Activated T-helper 1 cell treated with anti-CD3 and anti-CD28 coated beads, Interleukin-12 subunit alpha, Interleukin-12 subunit beta, Interleukin-2, Interleukin-4 antibody, amounts not matched to agents 30 ng/mL and 10 ng/mL and 1 ng/mL, durations not matched to agents 14 hours and 24 hours and 36 hours (primary cell): ENCODE data around the gene KRTAP9-8. TPM values are rescaled to one million over a fixed set of nuclear protein-coding genes. Genes with fewer than 3 reads are reported as not detected.
"Not testable (repeated sequence)": the region's sequence is repeated elsewhere in the genome, so short reads cannot be mapped to it uniquely, and the experiment has no call there.

Experiments used
- DNase-seq: peaks from one replicate; pipeline ENCODE4 v3.0.0; 2021; ENCODE audit warnings: low spot score
- H3K27ac Mint-ChIP-seq: one replicate; pipeline ENCODE4 v1.8.0; 2021; ENCODE audit warnings: mild to moderate bottlenecking, mixed read lengths
- H3K27me3 Mint-ChIP-seq: one replicate; pipeline ENCODE4 v1.8.0; 2022; ENCODE audit warnings: mild to moderate bottlenecking, moderate library complexity, mixed read lengths; ENCODE audit not compliant: insufficient read depth
- H3K36me3 Mint-ChIP-seq: one replicate; pipeline ENCODE4 v1.8.0; 2021; ENCODE audit warnings: low read depth, mixed read lengths
- H3K4me1 Mint-ChIP-seq: one replicate; pipeline ENCODE4 v1.8.0; 2021; ENCODE audit warnings: low read depth, mixed read lengths
- H3K4me3 Mint-ChIP-seq: one replicate; pipeline ENCODE4 v1.8.0; 2021; ENCODE audit warnings: mild to moderate bottlenecking, moderate library complexity, mixed read lengths
- H3K9me3 Mint-ChIP-seq: one replicate; pipeline ENCODE4 v1.8.0; 2021; ENCODE audit warnings: mixed read lengths
- intact Hi-C: fragments of 100-400 bp; cut with micrococcal nuclease; formaldehyde crosslinking; loops from one replicate; pipeline ENCODE4 v1.15.1; 2024
- total RNA-seq: library from RNA; stranded (reverse); gene quantifications from 2 replicates; pipeline ENCODE4 v1.2.3, GENCODE V29; 2022

Gene KRTAP9-8, protein sequence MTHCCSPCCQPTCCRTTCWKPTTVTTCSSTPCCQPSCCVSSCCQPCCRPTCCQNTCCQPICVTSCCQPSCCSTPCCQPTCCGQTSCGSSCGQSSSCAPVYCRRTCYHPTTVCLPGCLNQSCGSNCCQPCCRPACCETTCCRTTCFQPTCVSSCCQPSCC
- not detected in 2 replicates for total RNA-seq

DNA sequence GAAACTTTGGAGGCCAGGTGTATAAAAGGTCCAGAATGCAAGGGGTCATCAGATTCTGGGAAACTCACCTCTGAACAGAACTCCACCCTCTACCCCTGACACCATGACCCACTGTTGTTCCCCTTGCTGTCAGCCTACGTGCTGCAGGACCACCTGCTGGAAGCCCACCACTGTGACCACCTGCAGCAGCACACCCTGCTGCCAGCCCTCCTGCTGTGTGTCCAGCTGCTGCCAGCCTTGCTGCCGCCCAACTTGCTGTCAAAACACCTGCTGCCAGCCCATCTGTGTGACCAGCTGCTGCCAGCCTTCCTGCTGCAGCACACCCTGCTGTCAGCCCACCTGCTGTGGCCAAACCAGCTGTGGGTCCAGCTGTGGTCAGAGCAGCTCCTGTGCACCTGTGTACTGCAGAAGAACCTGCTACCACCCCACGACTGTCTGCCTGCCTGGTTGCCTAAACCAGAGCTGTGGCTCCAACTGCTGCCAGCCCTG is at the start of gene KRTAP9-8:
Gene KRTAP9-8 (plus strand): TSS at position 51 of the 489 bp plus-strand sequence. CDS start 53 bp downstream, at position 104.
- H3K27ac Mint-ChIP-seq, DNase-seq, H3K4me3 Mint-ChIP-seq, H3K9me3 Mint-ChIP-seq, intact Hi-C loops, H3K36me3 Mint-ChIP-seq, H3K27me3 Mint-ChIP-seq, H3K4me1 Mint-ChIP-seq: not testable (repeated sequence)

GRCh38 chr17:41189837-41190318 is 47.9 kb upstream of the KRTAP9-8 start, which contains the start of gene KRTAP9-1:
KRTAP9-1 (plus strand) TSS chr17:41189887; CDS start chr17:41189887, 0 bp downstream.
- H3K27ac Mint-ChIP-seq, intact Hi-C loops, H3K36me3 Mint-ChIP-seq, H3K4me3 Mint-ChIP-seq, H3K9me3 Mint-ChIP-seq, DNase-seq, H3K4me1 Mint-ChIP-seq: not testable (repeated sequence)
- H3K27me3 Mint-ChIP-seq: peaks cover 10% of the 10 kb centered on the region

GRCh38 chr17:41190328-41190727 is 47.5 kb upstream of the KRTAP9-8 start:
- Mint-ChIP-seq H3K36me3 (no peaks in the 10 kb centered on the region), H3K27ac (no peak overlapping the region), H3K4me3 (no peak overlapping the region), H3K27me3 (peaks cover 10% of the 10 kb centered on the region), H3K9me3 (peaks cover 3% of the 10 kb centered on the region), H3K4me1 (no peaks in the 10 kb centered on the region)
- intact Hi-C loops: no loop called here
- no peak for DNase-seq

DNA sequence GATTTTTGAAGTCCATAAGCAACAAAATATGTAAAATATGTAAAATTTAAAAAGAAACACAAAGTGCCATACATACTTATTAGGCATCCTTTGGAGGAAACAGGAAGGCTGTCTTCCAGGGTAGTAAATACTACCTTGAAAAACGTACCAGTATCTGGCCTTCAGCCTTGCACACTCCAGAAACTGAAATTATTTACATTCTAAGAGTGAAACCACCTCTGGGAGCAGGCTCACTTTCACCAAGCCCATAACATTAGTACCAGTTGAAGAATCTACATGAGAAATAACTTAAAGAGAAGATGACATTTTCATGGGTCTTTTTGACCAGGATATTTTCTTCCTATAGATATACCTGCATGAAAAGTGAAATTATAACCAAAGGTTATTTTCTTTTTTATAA is 41.7 kb upstream of the KRTAP9-8 start:
- intact Hi-C loops: no loop called here
- H3K9me3 Mint-ChIP-seq: peaks cover 3% of the 10 kb centered on the region

DNA sequence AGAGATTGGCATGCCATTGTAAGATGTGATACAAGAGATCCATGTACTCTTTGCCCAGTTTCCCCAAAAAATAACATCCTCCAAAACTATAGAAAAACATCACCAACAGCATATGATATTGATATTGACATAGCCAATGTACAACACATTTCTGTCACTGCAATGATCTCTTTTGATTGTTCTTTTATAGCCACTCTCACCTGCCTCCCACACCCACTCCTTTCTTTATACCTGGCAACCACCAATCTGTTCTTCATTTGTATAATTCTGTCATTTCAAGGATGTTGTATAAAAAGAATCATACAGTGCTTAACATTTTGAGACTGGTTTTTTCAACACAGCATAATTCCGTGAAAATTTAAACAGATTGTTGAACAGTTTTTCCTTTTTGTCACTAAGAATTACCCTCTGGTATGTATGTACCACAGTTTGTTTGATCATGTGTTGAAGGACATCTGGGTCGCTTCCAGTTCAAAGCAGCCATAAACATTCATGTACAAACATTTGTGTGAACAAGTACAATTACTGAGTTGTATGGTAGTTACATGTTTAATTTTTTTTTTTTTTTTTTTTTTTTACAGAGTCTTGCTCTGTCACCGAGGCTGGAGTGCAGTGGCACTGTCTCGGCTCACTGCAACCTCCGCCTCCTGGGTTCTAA is 38.2 kb upstream of the KRTAP9-8 start:
- no peak overlapping the region for H3K27ac Mint-ChIP-seq
- DNase-seq: no peak
- no peaks in the 10 kb centered on the region for H3K4me1 Mint-ChIP-seq
- H3K4me3 Mint-ChIP-seq: no peak overlapping the region
- no peaks in the 10 kb centered on the region for H3K9me3 Mint-ChIP-seq
- intact Hi-C loops: no loop called here
- no peaks in the 10 kb centered on the region for H3K36me3 Mint-ChIP-seq
- peaks cover 2% of the 10 kb centered on the region for H3K27me3 Mint-ChIP-seq

More for the DNA sequence above, 41.7 kb upstream of the KRTAP9-8 start:
- H3K27ac Mint-ChIP-seq: no peak overlapping the region
- DNase-seq: no peak
- no peaks in the 10 kb centered on the region for H3K36me3 Mint-ChIP-seq
- H3K27me3 Mint-ChIP-seq: peaks cover 7% of the 10 kb centered on the region
- no peaks in the 10 kb centered on the region for H3K4me1 Mint-ChIP-seq
- no peak overlapping the region for H3K4me3 Mint-ChIP-seq

DNA sequence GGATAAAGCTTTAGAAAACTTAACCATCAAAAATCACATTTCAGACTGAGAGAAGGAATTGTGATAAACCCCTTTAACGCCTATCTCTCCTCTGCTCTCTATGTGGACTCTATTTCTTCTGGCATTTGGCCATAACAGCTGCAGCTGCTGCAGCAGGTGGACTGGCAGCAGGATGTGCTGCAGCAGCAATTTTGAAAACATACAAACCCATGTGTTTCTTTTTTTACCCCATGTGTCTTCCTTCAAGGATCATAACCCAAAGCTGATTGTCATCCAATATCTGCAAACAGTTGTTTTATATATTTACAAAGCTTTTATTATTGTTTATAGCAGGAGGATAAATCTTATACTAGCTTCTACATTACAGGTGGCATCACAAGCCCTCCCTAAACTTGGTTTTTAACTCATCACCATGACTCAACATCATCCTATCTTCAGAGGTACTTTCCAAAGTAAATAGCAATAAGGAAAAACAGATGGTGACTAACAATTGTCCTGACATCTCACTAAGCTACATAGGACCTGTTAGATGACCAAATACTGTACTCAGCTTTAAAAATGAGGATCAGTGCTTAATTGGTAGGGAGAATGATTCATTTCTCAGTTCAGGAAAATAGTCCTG is 25.8 kb upstream of the KRTAP9-8 start:
- H3K36me3 Mint-ChIP-seq: no peaks in the 10 kb centered on the region
- DNase-seq: no peak
- no peak overlapping the region for H3K4me3 Mint-ChIP-seq
- H3K4me1 Mint-ChIP-seq: no peaks in the 10 kb centered on the region
- peaks cover 15% of the 10 kb centered on the region for H3K27me3 Mint-ChIP-seq
- intact Hi-C loops: no loop called here
- H3K27ac Mint-ChIP-seq: no peak overlapping the region
- no peaks in the 10 kb centered on the region for H3K9me3 Mint-ChIP-seq

DNA sequence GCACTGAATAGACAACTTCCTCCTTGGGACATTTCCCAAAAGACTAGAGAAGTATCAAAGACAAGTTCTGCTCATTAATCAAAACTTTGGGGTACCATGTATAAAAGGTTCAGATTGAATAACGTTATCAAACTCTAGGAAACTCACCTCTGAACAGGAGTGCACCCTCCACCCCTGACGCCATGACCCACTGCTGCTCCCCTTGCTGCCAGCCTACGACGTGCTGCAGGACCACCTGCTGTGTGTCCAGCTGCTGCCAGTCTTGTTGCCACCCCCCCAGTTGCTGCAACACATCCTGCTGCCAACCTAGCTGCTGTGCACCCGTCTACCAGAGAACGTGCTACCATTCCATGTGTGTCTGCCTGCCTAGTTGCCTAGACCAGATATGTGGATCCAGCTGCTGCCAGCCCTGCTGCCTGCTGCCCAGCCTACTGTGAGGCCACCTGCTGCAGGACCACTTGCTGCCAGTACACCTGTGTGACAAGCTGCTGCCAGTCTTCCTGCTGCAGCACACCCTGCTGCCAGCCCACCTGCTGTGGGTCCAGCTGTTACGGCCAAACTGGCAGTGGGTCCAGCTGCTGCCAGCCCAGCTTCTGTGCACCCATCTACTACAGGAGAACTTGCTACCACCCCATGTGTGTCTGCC is 25.2 kb upstream of the KRTAP9-8 start:
- Mint-ChIP-seq H3K4me1 (no peaks in the 10 kb centered on the region), H3K4me3 (no peak overlapping the region), H3K9me3 (no peaks in the 10 kb centered on the region), H3K27me3 (peaks cover 15% of the 10 kb centered on the region), H3K27ac (no peak overlapping the region), H3K36me3 (no peaks in the 10 kb centered on the region)
- intact Hi-C loops: no loop called here
- no peak for DNase-seq

- intact Hi-C loops: no loop called here
- H3K36me3 Mint-ChIP-seq: no peaks in the 10 kb centered on the region
- H3K4me3 Mint-ChIP-seq: no peak overlapping the region
- H3K27ac Mint-ChIP-seq: no peak overlapping the region
- H3K4me1 Mint-ChIP-seq: no peaks in the 10 kb centered on the region
- DNase-seq: no peak
- H3K27me3 Mint-ChIP-seq: peaks cover 2% of the 10 kb centered on the region
- H3K9me3 Mint-ChIP-seq: peaks cover 3% of the 10 kb centered on the region
These were observed 22.1 kb upstream of the KRTAP9-8 start for GRCh38 chr17:41215681-41216080.

- Mint-ChIP-seq H3K27me3 (peaks cover 6% of the 10 kb centered on the region), H3K4me3 (no peak overlapping the region), H3K9me3 (peaks cover 3% of the 10 kb centered on the region), H3K27ac (no peak overlapping the region), H3K36me3 (no peaks in the 10 kb centered on the region), H3K4me1 (no peaks in the 10 kb centered on the region)
- intact Hi-C loops: no loop called here
- no peak for DNase-seq
These were observed 14.0 kb upstream of the KRTAP9-8 start for GRCh38 chr17:41223821-41224220.

DNA sequence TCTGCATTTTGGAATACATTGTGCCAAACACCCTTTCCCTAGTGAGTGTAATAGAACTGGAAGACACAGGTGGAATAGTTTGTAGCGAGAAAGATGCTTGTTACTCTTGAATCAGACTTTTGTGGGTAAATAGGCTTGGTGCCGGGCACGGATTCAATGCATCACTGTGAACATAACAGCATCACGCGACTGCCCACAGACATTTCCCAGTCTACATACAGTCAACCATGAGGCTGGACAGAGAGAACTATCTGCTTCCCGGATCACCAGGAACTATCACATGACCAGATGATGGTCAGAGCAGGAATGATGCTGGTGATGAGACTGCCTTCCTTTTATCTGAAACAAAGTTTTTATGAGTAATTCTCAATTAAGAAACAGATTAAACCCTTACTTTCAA is 11.7 kb upstream of the KRTAP9-8 start:
- Mint-ChIP-seq H3K4me3 (no peak overlapping the region), H3K9me3 (no peaks in the 10 kb centered on the region), H3K27ac (no peak overlapping the region), H3K4me1 (no peaks in the 10 kb centered on the region), H3K27me3 (peaks cover 8% of the 10 kb centered on the region), H3K36me3 (no peaks in the 10 kb centered on the region)
- DNase-seq: no peak
- intact Hi-C loops: no loop called here

GRCh38 chr17:41226598-41227095 is 11.2 kb upstream of the KRTAP9-8 start, which contains the start of gene KRTAP9-2:
KRTAP9-2 (plus strand) TSS chr17:41226648; CDS start chr17:41226655, 7 bp downstream.
- H3K27ac Mint-ChIP-seq, H3K27me3 Mint-ChIP-seq, H3K4me1 Mint-ChIP-seq, DNase-seq, H3K4me3 Mint-ChIP-seq, H3K9me3 Mint-ChIP-seq, H3K36me3 Mint-ChIP-seq, intact Hi-C loops: not testable (repeated sequence)

GRCh38 chr17:41230094-41230493 is 7.7 kb upstream of the KRTAP9-8 start:
- no peak overlapping the region for H3K27ac Mint-ChIP-seq
- no peak overlapping the region for H3K4me3 Mint-ChIP-seq
- intact Hi-C loops: no loop called here
- peaks cover 6% of the 10 kb centered on the region for H3K27me3 Mint-ChIP-seq
- no peaks in the 10 kb centered on the region for H3K9me3 Mint-ChIP-seq
- no peaks in the 10 kb centered on the region for H3K36me3 Mint-ChIP-seq
- no peaks in the 10 kb centered on the region for H3K4me1 Mint-ChIP-seq
- DNase-seq: no peak
